ENCODE results near the gene PARD3B.
A peak's percentile ranks its signal among the peaks of the same experiment; 100 is the strongest.

DNA sequence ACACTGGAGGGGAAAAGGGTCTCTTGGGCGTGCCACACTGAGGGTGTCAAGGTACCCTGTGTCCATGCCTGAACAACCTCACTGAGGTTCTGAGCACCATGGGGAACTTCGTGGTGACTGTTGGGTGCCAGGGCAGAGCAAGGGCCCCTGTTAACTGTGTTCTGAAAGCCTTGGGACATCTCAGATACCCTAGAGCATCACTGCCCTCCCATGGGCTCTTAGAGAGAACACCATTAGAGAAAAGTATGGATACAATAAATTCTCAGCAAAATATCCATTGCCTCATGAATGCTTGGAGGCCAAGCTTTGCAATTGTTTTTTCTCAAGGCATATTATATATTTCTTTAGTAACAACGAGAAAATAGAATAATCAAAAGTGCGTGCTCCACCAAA lies 648.6 kb downstream of the PARD3B start:
- TF ChIP-seq, protein P1, sequence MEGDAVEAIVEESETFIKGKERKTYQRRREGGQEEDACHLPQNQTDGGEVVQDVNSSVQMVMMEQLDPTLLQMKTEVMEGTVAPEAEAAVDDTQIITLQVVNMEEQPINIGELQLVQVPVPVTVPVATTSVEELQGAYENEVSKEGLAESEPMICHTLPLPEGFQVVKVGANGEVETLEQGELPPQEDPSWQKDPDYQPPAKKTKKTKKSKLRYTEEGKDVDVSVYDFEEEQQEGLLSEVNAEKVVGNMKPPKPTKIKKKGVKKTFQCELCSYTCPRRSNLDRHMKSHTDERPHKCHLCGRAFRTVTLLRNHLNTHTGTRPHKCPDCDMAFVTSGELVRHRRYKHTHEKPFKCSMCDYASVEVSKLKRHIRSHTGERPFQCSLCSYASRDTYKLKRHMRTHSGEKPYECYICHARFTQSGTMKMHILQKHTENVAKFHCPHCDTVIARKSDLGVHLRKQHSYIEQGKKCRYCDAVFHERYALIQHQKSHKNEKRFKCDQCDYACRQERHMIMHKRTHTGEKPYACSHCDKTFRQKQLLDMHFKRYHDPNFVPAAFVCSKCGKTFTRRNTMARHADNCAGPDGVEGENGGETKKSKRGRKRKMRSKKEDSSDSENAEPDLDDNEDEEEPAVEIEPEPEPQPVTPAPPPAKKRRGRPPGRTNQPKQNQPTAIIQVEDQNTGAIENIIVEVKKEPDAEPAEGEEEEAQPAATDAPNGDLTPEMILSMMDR (conservative IDR thresholded peaks at IDR 0.05; ENCODE audit: low read depth, low read length) = 0 out of 2 replicates have a peak, but pooled peaks have one; percentile 9
- no peak for TF ChIP-seq EZH2 (IDR thresholded peaks at IDR 0.05; ENCODE audit: borderline replicate concordance, low read depth, low read length, poor library complexity, severe bottlenecking)

Data from A673 (cell line).